Body of pancreas (tissue), 4 donors: Measurements from ENCODE around the gene BICD1. TPM values are rescaled to one million over a fixed set of nuclear protein-coding genes. Genes with fewer than 3 reads are reported as not detected.
A peak's percentile ranks its signal among the peaks of the same experiment; 100 is the strongest.

Experiments
- ATAC-seq: fragments of 150-250 bp; one replicate; pipeline ENCODE4 v1.9.1; 2016
- DNase-seq, 4 donors: peaks; one replicate each; pipeline ENCODE4 v3.0.0-alpha.2; 2019
- H3K27ac ChIP-seq, 4 donors: fragments of 200-600 bp; sonication (generic); 1 replicate in 3 of 4; 2 replicates in 1 of 4; pipeline versions ENCODE4 v1.5.1 to v1.6.1; 2016 to 2019; ENCODE audit warnings: mild to moderate bottlenecking in 1 of 4, mixed read lengths in 1 of 4, moderate library complexity in 1 of 4
- H3K27me3 ChIP-seq, 2 donors: fragments of 200-600 bp; sonication (generic); one replicate each; pipeline ENCODE4 v1.6.0; 2016; ENCODE audit warnings: mild to moderate bottlenecking in 1 of 2
- H3K36me3 ChIP-seq, 2 donors: fragments of 200-600 bp; sonication (generic); replicated peaks in 1 of 2; 2 replicates each; pipeline ENCODE4 v1.5.1; 2016; ENCODE audit warnings: low read depth in 2 of 2; ENCODE audit not compliant: insufficient read depth in 1 of 2
- H3K4me1 ChIP-seq: fragments of 200-600 bp; sonication (generic); one replicate; pipeline ENCODE4 v1.6.0; 2016
- H3K4me3 ChIP-seq, 2 donors: fragments of 200-600 bp; sonication (generic); 1 replicate in 1 of 2; 2 replicates in 1 of 2; pipeline ENCODE4 v1.5.1; 2016 to 2019
- H3K9me3 ChIP-seq, 3 donors: fragments of 200-600 bp; sonication (generic); 1 replicate in 2 of 3; 2 replicates in 1 of 3; pipeline ENCODE4 v1.5.1; 2016
- POLR2A ChIP-seq, 3 donors: fragments of 450-650 bp; IDR thresholded peaks; one replicate each; pipeline ENCODE4 v1.6.1; 2016; ENCODE audit warnings: antibody characterized with exemption in 3 of 3, mild to moderate bottlenecking in 2 of 3
- WGBS, 2 donors: methylation state at CpG; one replicate each; pipeline ENCODE4 v1.1.5; 2017; 5-methylcytosine and 5-hydroxymethylcytosine counted together
- intact Hi-C: fragments of 100-400 bp; cut with DNase I; formaldehyde crosslinking; loops from one replicate; pipeline ENCODE4 v1.15.1; 2023
- total RNA-seq, 2 donors: library from RNA; depleted of rRNA; stranded (reverse); fragments of >200 nt; gene quantifications; one replicate each; pipeline ENCODE4 v1.1.0, GENCODE V29; 2016
- TF ChIP-seq, protein P1 (sequence below), 7 experiments: fragments of 450-650 bp in 4 of 7; fragments of 200-600 bp in 3 of 7; sonication (generic) in 3 of 7; IDR thresholded peaks; one replicate each; pipeline ENCODE4 v1.5.1; 2016 to 2019; ENCODE audit warnings: antibody characterized with exemption in 7 of 7

Gene BICD1
- total RNA-seq = 1 to 10 TPM; 3.0 to 6.2 TPM

DNA sequence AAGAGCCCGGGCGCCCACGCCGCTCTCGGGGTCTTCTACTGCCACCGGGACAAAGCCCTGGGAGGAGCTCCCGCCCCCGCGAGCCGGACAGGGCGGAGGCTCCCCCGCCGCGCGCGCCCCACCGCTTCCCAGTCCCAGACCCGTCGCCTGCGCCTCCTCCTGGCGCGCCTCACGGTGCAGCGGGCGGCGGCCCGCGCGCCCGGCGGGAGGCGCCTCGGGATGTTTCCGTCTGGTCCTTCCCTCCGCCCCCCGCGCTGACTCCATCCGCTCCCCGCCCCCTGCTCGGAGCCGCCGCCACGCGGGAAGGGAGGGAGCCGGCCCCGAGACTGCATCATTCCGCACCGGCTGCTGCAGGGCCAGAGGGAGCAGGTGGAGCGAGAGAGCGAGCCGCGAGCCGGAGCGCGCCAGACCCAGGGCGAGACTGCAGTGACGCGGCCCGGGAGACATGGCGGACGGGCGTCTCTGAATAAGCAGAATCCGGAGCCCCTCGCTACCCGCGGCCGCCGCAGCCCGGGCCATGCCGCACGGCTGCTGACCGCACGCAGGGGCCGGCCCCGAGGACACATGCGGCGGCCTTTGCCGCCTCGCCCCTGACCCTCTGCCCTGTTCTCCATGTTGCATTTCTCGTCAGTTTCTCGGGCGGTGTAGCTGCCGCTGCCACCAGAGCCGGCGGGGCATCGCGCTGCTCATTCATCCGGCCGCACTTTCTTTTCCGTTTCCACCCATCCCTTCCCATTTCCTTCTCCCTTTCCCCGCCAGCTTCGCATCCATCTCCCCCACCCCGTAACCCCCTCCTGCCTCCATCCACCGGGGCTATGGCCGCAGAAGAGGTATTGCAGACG, at the start of gene BICD1:
TSS of gene BICD1 (plus strand) at position 331 of the 842 bp plus-strand sequence. CDS start at position 816, 485 bp downstream.
- ATAC-seq (peak; percentile 92), DNase-seq (peak; percentile 78 to 85 (median 83))
- Histone ChIP-seq H3K4me1 (peaks cover 15% of the 10 kb centered on the region), H3K9me3 (no peaks in the 10 kb centered on the region), H3K4me3 (peak within 1 kb of the TSS; percentile 72 to 92), H3K27me3 (no peaks in the 10 kb centered on the region), H3K36me3 (no peaks in the 10 kb centered on the region), H3K27ac (peak within 1 kb of the TSS; percentile 53 to 83 (median 72))
- intact Hi-C loops = no loop called here
- TF ChIP-seq, protein P1, sequence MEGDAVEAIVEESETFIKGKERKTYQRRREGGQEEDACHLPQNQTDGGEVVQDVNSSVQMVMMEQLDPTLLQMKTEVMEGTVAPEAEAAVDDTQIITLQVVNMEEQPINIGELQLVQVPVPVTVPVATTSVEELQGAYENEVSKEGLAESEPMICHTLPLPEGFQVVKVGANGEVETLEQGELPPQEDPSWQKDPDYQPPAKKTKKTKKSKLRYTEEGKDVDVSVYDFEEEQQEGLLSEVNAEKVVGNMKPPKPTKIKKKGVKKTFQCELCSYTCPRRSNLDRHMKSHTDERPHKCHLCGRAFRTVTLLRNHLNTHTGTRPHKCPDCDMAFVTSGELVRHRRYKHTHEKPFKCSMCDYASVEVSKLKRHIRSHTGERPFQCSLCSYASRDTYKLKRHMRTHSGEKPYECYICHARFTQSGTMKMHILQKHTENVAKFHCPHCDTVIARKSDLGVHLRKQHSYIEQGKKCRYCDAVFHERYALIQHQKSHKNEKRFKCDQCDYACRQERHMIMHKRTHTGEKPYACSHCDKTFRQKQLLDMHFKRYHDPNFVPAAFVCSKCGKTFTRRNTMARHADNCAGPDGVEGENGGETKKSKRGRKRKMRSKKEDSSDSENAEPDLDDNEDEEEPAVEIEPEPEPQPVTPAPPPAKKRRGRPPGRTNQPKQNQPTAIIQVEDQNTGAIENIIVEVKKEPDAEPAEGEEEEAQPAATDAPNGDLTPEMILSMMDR (IDR thresholded peaks at IDR 0.05) = peak in 5 of 7 experiments; percentile 9 to 52 (median 19)
- TF ChIP-seq POLR2A (IDR thresholded peaks at IDR 0.05) = peak; percentile 57 to 81 (median 78)
- 0 to 1% methylated on average over 17 to 78 of the region's 96 CpGs for WGBS, 2 donors

- Histone ChIP-seq H3K27ac (no peak overlapping the region), H3K9me3 (no peaks in the 10 kb centered on the region), H3K36me3 (no peaks in the 10 kb centered on the region), H3K27me3 (no peaks in the 10 kb centered on the region), H3K4me1 (no peaks in the 10 kb centered on the region), H3K4me3 (no peak overlapping the region)
- intact Hi-C loops = loop anchor here (10.0 kb wide), 1 partner anchor 244 kb away; no protein-coding TSS in a partner anchor
- DNase-seq = no peak
- 92 to 96% methylated on average over 3 of the region's 3 CpGs for WGBS, 2 donors
- no peak for ATAC-seq
- TF ChIP-seq, protein P1 (IDR thresholded peaks at IDR 0.05) = no peak
- no peak for TF ChIP-seq POLR2A (IDR thresholded peaks at IDR 0.05)
These were observed 45.6 kb upstream of the BICD1 start for GRCh38 chr12:32061033-32061432.

DNA sequence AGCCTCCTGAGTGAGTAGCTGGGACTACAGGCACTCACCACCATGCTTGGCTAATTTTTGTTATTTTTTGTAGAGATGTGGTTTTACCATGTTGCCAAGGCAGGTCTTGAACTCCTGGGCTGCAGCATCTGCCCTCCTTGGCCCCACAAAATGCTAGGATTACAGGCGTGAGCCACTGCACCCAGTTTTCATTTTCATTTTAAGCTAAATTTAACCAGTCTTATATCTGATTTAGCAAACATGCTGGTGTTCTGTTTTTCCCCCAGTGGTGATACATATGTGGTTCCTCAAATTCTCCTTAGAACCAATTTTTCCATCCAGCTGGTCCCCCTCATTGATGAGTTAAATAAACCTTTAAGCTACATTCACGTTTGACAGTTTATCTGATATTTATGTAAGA, 43.8 kb upstream of the BICD1 start:
- no peaks in the 10 kb centered on the region for H3K4me1 ChIP-seq
- H3K27me3 ChIP-seq = no peaks in the 10 kb centered on the region
- no peaks in the 10 kb centered on the region for H3K36me3 ChIP-seq
- H3K9me3 ChIP-seq = no peaks in the 10 kb centered on the region
- no peak overlapping the region for H3K4me3 ChIP-seq
- intact Hi-C loops = loop anchor here (10.0 kb wide), 1 partner anchor 242 kb away; no protein-coding TSS in a partner anchor
- H3K27ac ChIP-seq = no peak overlapping the region
- no peak for DNase-seq
- ATAC-seq = no peak
- TF ChIP-seq POLR2A (IDR thresholded peaks at IDR 0.05) = no peak
- TF ChIP-seq, protein P1 (IDR thresholded peaks at IDR 0.05) = no peak
- WGBS, 2 donors = 35 to 48% methylated on average over 2 of the region's 2 CpGs

- H3K9me3 ChIP-seq = no peaks in the 10 kb centered on the region
- ATAC-seq (no peak), DNase-seq (no peak)
- intact Hi-C loops = loop anchor here (10.0 kb wide), 1 partner anchor 241 kb away; no protein-coding TSS in a partner anchor
- no peak overlapping the region for H3K4me3 ChIP-seq
- no peaks in the 10 kb centered on the region for H3K27me3 ChIP-seq
- 93 to 96% methylated on average over 4 of the region's 4 CpGs for WGBS, 2 donors
- no peaks in the 10 kb centered on the region for H3K36me3 ChIP-seq
- no peaks in the 10 kb centered on the region for H3K4me1 ChIP-seq
- TF ChIP-seq, protein P1 (IDR thresholded peaks at IDR 0.05) = no peak
- TF ChIP-seq POLR2A (IDR thresholded peaks at IDR 0.05) = no peak
- no peak overlapping the region for H3K27ac ChIP-seq
These were observed 42.9 kb upstream of the BICD1 start for GRCh38 chr12:32063796-32064195.
